HG03460 (cell line): Measurements from ENCODE around the gene ATP1A1.

ENCODE experiments used
- ATAC-seq: cut with Tn5 transposase; IDR thresholded peaks from one replicate; pipeline ENCODE4 v1.9.1; 2021; ENCODE audit not compliant: unreplicated experiment

ATP1A1 gene

DNA sequence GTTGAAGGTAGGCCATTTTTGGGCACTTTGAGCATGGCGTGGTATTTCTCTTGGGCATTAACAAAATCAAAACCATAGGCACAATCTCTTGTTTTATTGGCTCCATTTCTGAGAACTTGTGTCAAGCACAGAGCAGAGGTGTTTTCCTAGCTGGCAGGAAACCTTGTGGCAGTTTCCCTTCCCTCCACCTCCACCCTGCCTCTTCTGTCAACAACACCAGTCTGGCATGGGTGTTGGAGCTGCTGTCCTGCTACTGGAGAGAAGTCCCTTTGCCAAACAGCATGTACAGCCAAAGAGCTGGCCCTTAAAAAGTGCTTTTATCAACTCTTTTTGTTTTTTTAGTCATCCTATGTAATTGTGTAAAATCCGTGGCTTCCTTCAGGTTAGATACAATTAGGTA is 16.0 kb downstream of the ATP1A1 start:
- ATAC-seq, result no peak

DNA sequence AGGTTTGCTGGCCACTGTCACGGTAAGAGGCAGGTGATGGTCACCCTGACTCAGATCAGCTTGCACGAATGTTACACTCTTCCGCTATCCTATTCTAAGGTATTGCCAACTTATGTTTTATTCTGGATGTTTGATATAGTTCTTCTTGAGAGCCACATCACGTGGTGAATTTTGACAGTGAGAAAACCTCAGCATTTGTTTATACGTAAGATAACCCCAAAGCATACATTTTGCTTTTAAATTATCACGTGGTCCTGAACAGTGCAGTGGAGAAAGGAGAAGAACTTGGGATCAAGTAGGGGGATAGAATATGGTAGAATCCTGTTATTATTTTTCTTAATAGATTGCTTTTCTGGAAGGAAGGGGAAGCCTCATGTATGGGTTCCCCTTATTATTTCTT is 16.6 kb downstream of the ATP1A1 start:
- ATAC-seq, result no peak

DNA sequence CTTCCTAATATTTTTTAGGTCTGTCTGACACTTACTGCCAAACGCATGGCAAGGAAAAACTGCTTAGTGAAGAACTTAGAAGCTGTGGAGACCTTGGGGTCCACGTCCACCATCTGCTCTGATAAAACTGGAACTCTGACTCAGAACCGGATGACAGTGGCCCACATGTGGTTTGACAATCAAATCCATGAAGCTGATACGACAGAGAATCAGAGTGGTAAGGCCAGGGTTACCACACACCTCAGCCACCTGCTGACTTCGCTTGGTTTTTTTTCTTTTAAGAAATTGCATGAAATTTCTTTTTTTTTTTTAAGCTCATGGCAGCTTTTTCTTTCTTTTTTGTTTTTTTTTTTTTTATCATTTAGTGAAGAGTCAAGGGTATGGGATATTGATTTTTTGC is 17.2 kb downstream of the ATP1A1 start:
- no peak for ATAC-seq

DNA sequence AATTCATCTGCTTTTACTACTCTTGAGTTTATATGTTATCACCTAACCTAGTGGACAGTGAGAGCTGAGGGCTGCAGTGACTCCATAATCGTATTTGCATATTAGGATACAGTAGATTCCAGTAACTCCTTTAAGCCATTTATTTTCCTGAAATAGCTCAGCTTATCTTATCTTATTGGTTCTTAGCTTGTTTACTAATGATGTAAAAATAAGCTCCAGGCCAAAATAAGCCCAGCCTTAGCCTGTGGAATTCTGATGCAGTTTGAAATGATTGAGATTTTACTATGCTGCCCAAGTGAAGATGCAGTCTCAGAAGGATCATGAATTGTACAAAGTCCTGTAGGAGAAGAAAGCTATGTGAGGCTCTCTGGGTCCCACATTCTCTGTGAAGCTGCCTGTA is 18.1 kb downstream of the ATP1A1 start:
- no peak for ATAC-seq

DNA sequence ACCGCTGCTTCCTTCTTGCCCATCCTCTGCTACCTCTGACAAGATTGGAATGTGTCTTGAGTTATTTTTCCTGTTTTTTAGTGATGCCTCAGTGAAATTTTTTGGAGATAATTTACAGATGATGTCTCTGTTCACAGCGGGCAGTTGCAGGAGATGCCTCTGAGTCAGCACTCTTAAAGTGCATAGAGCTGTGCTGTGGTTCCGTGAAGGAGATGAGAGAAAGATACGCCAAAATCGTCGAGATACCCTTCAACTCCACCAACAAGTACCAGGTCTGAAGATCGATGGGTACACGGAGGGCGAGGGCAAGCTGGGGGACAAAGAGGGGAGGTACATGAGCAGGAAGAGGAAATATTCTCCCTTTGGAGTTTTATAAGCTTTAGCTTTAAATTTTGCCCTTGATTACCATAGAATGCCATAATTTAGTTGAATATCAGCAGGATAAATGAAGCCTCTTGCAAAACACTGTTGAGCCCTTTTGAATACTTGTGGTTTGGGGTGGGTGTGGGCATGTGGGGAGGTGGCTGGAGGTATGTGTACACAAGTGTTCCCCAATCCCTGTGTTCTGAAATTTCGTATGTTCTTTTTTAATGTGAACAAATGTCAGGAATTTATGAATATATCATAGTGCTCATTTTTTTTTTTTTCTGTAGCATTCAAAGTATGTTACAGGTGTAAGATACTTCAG is 19.8 kb downstream of the ATP1A1 start:
- ATAC-seq, result no peak

DNA sequence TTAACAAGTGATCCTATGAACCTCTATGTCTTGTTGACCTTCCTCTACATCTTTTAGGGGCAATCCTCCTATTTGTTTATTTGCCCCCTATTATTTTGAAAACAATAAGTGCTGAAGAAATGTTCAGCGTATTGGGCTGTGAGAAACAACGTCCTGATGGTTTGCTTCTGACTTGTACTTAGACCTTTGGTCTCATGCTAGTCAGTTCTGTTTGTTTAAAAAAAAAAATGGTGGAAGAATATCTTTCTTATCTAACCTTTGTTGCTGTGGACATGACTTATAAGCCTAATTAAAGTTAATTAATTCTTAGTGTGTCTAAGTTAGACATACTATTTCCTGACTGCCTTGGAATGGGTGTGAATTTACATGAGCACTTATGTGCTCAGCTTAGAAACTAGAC is 20.7 kb downstream of the ATP1A1 start:
- no peak for ATAC-seq

DNA sequence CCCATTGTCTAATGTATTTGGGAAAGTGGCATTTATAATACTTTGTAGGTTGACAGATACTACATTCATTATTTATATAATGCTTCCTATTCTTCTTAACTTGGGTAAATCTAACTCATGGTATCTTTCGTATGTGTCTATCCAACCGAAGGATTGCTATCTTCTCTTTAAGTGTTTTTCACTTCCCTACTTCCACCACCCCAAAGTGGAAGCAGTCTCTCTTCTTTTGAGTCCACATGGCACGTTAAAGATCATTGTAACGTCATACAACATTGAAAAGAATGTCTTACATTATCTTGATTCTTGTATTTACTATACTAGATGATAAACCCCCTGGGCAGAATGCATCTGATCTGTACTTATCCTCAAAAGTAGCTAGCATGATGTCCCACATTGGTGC is 21.2 kb downstream of the ATP1A1 start:
- no peak for ATAC-seq

DNA sequence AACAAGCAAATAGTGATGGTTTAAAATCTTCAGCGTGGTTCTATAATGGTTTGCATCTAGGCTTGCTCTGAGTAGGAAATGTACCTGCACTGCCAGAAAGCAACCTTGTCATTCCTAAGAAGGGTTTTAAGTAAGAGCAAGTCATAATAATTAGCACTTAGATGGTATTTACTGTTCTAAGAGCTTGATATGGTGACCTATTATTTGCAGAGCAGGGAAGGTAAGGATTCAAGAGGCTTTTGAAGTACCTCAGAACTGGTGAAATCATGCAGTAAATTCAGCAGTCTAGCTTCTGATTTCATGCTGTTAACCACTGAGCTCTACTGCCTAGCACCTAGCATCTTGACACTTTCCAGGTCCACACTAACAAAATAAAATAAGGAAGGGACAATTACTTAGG is 23.7 kb downstream of the ATP1A1 start:
- ATAC-seq, result no peak

DNA sequence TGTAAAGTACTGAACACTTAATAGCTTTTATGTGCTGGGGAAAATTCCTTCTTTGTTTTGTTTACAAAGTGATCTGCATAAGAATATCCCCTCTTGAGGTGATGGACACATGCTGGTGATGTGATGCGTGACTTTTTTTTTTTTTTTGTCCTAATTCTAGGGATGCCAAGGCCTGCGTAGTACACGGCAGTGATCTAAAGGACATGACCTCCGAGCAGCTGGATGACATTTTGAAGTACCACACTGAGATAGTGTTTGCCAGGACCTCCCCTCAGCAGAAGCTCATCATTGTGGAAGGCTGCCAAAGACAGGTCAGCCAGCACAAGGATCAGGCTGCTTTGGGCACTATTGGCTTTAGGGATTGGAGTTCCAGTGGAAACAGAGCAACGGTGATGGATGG is 24.7 kb downstream of the ATP1A1 start:
- no peak for ATAC-seq

DNA sequence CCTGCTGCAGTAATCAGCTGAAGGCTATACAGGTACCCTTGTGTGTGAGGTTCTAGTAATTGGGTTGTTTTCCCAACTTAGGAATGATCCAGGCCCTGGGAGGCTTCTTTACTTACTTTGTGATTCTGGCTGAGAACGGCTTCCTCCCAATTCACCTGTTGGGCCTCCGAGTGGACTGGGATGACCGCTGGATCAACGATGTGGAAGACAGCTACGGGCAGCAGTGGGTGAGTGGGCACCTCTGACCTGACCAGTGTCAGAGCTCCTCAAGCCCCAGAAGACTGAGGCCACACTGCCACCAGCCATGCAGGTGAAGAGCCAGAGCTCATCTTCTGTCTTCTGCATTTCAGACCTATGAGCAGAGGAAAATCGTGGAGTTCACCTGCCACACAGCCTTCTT is 27.7 kb downstream of the ATP1A1 start:
- ATAC-seq, result no peak

DNA sequence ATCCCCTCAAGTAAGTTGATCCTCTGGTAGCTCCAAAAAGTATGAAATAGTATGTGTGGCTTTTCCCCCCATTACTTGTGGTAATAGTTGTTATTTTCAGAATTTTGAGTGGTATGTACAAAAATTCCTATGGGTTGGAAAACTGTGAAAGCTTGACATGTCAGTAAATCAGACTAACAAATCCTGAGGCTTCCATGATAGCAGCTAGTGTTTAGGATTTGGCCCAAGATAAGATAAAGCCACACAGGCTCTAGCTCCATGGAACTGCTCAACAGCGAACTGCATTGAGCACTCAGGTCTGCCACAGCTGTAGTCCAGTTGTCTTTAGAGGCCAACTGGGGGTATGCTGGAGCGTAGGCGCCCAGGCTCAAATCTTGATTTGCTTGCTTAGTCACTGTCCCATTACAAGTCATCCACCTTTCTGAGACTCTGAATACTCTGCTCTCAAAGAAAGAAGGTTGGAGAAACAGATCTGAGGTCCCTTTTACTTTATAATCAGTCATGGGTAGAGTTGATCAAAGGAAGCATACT is 28.7 kb downstream of the ATP1A1 start:
- no peak for ATAC-seq

DNA sequence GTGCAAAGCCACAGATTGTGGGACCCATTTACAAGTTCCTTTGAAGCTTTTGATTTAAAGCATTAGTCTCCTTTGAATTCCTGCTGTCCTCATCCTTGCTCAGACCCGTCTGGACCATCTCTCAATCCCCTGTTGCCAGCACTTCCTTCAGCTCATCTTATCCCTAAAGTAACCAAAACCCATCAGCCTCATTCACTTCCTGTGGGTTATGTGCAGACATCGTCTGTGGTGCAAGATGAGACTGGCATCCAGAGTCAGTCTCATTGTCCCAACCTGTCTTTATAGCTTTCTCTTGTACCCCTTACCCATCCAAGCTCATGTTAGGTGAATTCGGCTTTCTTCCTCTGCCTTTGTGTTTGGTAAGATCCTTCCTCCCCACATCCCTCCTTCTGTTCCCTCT is 29.3 kb downstream of the ATP1A1 start:
- no peak for ATAC-seq

DNA sequence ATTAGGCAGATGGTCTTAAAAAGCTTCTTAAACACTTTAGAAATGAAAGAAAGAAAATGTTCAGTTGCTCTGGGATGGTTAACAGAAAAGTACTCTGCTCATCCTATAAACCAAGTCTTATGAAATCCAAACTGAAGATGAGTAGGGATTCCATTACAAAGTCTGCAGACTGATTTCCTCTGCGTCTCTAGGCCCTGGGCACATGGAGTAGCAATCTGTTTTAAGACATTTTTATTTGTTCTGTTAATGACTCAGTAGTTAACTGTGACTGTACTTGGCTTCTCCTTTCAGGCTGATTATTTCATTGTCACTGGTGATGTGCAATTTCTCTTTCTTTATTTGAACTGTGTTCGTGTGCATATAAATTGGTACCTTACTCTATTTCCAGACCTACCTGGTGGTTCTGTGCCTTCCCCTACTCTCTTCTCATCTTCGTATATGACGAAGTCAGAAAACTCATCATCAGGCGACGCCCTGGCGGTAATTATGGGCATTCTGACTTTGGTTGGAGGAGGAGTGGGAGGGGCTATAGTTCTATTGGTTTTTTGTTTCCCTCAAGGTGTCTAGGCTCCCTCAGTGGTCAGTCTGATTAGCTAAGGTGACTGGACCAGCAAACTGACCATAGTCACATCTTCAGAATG is 30.6 kb downstream of the ATP1A1 start:
- no peak for ATAC-seq

DNA sequence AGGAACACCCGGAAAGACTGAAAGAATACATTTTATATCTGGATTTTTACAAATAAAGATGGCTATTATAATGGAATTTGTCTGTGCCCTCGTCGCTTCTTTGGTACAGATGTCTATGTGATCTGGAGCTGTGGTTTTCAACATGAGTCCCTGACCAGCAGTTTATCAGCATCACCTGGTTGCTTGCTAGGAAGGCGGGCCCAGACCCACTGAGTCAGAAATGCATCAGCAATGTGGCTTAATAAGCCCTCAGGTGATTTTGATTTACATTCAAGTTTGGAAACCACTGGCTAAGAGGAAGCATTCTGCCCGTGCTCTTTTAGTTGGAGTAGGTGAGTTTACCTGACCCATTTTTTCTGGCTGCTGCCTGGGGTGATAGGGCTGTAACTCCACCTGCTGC is 31.7 kb downstream of the ATP1A1 start:
- ATAC-seq, result no peak

DNA sequence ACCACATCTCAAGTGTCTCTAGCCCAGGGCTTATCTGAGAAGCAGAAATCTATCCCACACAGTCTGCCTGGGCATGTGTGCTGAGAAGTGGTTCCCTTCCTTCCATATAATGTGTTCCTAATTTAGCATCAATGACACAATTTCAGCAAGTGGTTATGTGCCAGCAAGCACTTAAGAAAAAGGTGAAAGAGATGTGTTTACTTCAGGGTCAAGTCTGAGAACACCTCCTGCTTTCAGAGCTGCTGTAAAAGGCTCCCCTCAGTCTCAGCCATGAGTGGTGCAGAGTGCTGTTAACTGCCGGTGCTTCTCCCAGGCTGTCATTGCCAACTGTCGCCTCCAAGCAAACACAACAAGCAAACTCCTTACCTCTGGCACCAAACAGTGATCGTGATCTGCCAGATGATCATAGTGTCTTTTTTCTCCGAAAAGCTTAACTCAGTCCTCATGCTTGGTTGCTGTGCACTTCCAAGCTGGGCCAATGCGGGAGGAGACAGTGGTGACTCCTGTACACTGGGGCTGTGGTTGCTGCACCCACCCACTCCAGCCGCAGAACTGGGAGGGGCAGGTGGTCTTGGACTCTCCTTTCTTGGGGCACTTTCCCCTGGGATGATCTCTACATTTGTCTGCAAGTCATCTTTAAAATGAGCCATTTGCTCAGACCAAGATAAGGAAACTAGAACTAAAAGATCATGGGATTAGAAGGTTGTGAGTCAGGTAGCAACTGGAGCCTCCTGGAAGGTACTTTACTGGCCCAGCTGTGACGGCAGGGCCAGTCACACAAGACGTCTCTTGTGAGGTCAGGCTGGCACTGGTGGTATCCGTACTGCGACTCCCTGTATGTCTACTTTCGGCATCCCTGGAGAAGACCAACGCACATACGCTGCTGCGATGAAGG is 32.4 kb downstream of the ATP1A1 start:
- ATAC-seq, result no peak

DNA sequence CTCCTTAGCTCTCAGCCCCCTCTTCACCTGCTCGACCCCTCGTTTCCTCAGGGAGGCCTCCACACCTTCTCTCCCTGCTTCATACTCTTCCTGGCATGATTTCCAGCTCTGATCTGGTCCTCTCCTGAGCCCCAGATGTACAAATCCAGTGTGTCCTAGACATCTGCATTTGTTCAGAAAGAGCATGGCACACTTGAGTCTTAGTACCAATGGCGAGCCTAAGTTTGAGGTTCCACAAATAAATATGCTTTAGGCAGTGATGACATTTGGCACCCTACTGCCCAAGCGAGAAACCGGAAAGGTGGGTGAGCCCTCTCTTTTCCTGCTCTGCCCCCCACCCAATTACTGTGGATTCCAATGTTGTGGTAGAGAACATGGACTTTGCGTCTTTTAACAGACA is 34.0 kb downstream of the ATP1A1 start:
- no peak for ATAC-seq

DNA sequence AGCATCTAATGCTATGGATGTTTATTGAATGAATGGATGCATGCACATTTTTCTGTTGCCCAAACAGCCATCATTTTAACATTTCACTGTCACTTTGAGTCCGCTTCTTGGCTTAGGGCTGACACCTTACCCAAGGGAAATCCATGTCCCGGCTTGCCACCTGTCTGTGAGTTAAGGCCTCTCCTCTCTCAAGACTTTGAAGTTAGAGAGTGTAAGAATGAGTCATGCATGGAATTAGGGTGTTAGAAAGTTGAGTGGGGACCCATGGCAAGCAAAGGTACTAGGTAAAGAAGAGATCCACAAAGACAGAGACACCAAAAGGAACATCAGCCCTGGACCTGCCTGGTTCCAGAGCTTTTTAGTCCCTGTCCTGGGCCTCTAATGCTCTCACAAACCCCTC is 35.1 kb downstream of the ATP1A1 start:
- ATAC-seq, result no peak

DNA sequence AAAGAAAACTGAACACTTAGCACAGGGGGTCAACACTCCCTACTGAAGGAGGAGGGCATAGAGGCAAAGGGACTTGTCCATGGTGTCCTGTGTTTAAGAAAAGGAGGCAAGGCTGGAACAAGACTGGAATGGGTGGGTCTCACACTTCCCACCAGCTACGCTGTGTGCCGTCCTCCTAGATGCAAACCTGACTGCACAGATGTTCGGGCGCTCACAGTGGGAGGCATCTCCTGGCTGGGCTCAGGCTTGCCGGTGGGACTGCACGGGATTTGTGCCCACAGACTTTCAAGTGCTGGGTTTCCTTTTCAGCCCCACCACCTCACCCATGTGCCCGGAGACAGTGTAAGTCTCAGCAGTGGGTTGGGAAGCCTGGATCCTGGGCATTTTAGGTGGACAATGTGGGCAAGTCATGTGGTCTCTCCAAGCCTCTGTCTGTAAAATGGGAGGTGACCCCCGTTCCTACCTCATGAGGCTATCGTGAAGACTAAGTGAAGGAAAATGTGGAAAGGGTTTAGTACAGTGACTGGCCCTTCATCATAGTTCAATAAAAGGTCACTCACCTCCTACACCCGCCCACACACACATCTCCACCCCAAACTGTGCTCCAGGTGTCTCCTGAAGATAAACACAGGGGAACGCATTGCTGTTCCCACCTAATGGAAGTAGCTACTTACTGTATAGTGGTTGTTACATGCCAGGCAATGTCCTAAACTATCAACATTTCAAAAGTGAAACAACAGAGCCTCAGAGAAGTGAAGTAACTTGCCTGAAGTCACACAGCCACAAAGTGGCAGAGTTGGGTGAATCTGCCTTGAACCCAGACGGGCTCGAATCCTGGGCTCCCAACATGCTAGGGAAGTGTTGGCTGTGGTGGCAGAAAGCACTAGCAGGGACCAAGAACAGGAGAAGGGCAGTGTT is 36.0 kb downstream of the ATP1A1 start:
- ATAC-seq, result no peak

DNA sequence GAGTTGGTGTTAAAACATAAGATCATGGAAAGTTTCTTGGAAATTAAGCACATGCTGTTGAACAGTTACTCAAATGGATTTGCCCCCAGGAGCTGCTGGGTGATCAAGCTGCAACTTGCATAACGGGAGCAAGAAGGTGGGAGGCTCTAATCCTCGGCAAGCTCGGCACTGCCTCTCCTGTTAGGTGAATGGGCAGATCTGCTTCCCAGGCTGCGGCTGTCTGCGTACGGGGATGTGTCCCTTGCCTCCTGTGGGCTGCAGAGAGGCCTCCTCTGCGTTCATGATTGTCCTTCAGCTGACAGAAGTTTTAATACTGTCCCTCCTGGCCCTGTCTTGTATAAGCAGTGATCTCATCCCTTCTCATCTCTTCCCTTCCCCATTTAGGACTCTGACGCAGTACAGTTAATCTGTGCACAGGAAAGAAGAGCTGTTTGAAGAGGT is 36.7 kb downstream of the ATP1A1 start:
- ATAC-seq, result no peak

DNA sequence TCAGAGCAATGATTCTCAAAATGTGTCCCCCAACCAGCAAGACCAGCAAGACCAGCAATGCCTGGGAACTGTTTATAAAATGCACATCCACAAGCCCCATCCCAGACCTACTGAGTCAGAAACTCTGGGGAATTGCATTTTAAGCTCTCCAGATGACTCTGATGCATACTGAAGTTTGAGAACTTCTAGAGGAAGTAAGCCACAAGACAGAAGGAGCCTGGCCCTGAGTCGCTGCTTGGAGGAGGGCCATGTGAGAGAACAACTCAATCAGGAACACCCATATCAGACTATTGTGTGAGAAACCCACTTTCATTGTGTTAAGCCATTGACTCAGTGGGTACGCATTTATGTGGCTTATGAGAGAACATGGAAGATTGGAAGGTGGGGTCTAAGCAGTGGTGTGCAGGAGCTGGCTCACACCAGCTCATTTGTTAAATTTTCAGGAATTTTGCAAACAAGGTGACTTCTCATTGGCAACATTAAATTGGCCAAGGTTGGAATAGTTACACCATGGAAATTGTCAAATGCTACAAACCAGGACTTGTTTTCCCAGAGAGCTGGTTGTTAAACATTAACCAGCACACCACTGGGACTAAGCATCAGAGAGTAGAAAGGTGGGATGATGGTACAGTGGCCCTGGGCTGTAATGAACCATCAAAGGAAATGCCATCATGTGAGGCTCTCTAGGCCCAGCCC is 38.9 kb downstream of the ATP1A1 start:
- ATAC-seq, result no peak
